ENCODE data around the gene SLIRP. TPM values are rescaled to one million over a fixed set of nuclear protein-coding genes. Genes with fewer than 3 reads are reported as not detected.
"Not testable (repeated sequence)": the region's sequence is repeated elsewhere in the genome, so short reads cannot be mapped to it uniquely, and the experiment has no call there.

Gene SLIRP
- total RNA-seq, 1 experiment from 2014 or later, result 304 TPM

DNA sequence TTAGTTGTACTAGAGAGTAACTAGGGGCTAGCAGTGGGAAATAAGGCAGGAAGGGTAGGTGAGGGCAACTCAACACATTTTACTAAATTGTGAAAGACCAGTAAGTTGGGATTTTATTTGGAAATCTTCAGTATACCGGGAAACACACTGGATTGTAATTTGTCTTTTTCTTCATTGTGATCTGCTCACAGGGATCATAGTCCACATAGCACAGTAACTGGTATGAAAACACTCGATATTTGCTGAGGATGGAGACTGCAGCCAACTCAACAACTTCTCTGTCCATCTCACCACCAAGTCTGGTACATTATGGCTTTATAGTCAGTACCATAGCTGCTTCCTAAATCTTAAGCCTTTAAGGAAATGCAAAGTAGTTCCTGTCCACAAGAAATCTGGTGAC is 2.5 kb downstream of the SLIRP start:
- Histone ChIP-seq H3K9me3 (replicated peaks) (no peaks in the 10 kb centered on the region), H3K4me3 (no peak overlapping the region), H3K4me1 (replicated peaks) (peaks cover 14% of the 10 kb centered on the region), H3K27me3 (replicated peaks) (no peaks in the 10 kb centered on the region), H3K36me3 (peaks cover 55% of the 10 kb centered on the region), H3K27ac (no peak overlapping the region)
- DNase-seq (ENCODE audit: low read depth in 1 of 2, low spot score in 2 of 2), result no peak

GRCh38 chr14:77714926-77715325 is 7.0 kb downstream of the SLIRP start:
- H3K4me1 ChIP-seq (replicated peaks), result no peaks in the 10 kb centered on the region
- H3K27me3 ChIP-seq (replicated peaks), result no peaks in the 10 kb centered on the region
- no peaks in the 10 kb centered on the region for H3K9me3 ChIP-seq (replicated peaks)
- H3K27ac ChIP-seq, result no peak overlapping the region
- H3K4me3 ChIP-seq, result no peak overlapping the region
- DNase-seq (ENCODE audit: low read depth in 1 of 2, low spot score in 2 of 2), result no peak
- H3K36me3 ChIP-seq, result peaks cover 88% of the 10 kb centered on the region

DNA sequence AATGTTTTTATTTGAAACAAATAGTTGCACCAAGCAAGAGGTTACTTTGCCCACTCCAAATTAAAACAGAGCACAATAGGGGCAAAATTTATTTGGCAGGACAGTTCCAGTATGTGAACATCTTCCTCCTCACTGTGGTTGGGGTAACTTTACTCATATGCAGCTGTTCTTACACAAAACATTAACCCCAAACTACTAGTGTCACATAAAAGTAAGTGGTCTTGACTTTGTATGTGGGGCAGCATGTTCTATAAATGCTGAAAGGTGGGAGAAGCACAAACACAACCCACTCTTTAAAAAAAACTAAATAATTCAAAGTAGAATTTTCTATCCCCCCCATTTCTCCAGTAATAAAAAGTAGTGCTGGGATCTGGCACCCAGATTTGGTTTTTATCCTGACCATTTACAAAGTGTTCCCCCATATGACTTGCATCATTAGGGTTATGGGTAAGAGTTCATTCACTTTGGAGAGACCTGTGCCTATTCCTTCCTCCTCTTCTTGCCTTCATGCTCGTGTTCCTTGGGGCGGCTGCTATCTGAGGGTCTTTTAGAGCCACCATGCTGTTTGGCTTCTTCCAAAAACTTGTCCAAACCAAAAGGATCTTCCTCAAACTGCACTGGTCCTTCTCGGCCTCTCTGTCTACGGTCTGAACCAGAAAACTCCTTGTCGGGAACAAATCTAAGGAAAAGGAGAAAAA is 9.9 kb downstream of the SLIRP start:
- no peaks in the 10 kb centered on the region for H3K27me3 ChIP-seq (replicated peaks)
- H3K9me3 ChIP-seq (replicated peaks), result no peaks in the 10 kb centered on the region
- H3K36me3 ChIP-seq, result peaks cover 91% of the 10 kb centered on the region

DNA sequence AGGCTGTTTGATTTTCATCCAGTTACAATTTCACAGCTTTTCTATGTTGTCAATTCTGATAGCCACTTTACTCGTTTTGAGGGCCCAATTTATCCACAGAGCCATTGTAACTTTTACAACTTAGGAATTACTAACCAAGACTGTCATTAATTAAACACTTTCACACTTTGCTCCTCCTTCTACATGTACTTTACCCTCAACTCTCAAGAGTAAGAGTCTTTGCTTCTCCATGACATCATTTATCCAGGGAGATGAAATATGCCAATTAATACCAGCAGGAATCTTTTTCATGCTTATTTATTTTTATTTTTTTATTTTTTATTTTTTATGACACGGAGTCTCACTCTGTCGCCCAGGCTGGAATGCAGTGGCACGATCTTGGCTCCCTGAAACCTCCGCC is 13.5 kb downstream of the SLIRP start:
- Histone ChIP-seq H3K36me3 (peaks cover 96% of the 10 kb centered on the region), H3K4me1 (replicated peaks) (no peaks in the 10 kb centered on the region), H3K9me3 (replicated peaks) (no peaks in the 10 kb centered on the region), H3K4me3 (no peak overlapping the region), H3K27ac (no peak overlapping the region), H3K27me3 (replicated peaks) (no peaks in the 10 kb centered on the region)
- DNase-seq (ENCODE audit: low read depth in 1 of 2, low spot score in 2 of 2), result no peak

More for the DNA sequence above, 9.9 kb downstream of the SLIRP start:
- H3K4me3 ChIP-seq, result no peak overlapping the region
- no peaks in the 10 kb centered on the region for H3K4me1 ChIP-seq (replicated peaks)
- no peak for DNase-seq (ENCODE audit: low read depth in 1 of 2, low spot score in 2 of 2)
- H3K27ac ChIP-seq, result no peak overlapping the region

- no peaks in the 10 kb centered on the region for H3K27me3 ChIP-seq (replicated peaks)
- no peaks in the 10 kb centered on the region for H3K4me1 ChIP-seq (replicated peaks)
- peaks cover 96% of the 10 kb centered on the region for H3K36me3 ChIP-seq
Measured at GRCh38 chr14:77722301-77722700, 14.4 kb downstream of the SLIRP start.

GRCh38 chr14:77730976-77731497 is 23.1 kb downstream of the SLIRP start:
- Histone ChIP-seq H3K36me3 (peaks cover 96% of the 10 kb centered on the region), H3K27ac (no peak overlapping the region), H3K4me1 (replicated peaks) (no peaks in the 10 kb centered on the region), H3K4me3 (no peak overlapping the region), H3K27me3 (replicated peaks) (no peaks in the 10 kb centered on the region), H3K9me3 (replicated peaks) (no peaks in the 10 kb centered on the region; the same call in 1 of the 2 replicates)
- no peak for DNase-seq (ENCODE audit: low read depth in 1 of 2, low spot score in 2 of 2)

More at GRCh38 chr14:77722301-77722700, 14.4 kb downstream of the SLIRP start:
- H3K27ac ChIP-seq, result no peak overlapping the region
- DNase-seq (ENCODE audit: low read depth in 1 of 2, low spot score in 2 of 2), result no peak
- no peak overlapping the region for H3K4me3 ChIP-seq
- no peaks in the 10 kb centered on the region for H3K9me3 ChIP-seq (replicated peaks)

DNA sequence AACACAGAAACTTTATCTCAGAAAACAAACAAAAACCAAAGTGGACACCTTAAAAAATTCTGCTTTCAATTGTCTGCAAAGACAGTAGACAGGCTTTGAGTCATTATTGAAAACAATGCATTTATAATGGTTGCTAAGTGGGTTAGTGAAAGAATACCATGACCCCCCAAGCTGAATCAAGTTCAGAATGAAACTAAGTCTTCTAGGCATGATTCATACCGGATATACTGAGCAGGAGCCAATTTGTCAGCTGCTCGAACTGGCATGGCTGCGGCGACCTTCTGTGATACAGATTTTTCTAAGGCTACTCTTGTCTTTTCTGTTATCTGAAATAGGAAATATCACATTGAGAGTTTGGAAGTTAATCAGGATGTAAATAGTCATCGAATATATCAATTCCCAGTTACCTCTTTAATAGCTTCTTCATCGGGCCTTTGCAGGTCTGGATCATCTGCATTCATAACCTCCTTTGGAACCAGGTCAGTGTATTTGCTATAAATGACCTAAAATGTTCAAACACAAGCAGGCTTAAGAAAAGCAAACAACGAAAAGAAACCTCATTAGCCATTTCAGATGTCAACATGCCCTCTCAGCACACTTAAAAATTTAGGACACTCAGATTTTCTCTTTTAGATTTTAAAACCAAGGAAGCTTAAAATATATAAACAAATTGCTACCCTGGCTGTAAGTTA is 30.8 kb downstream of the SLIRP start:
- H3K27me3 ChIP-seq (replicated peaks), result no peaks in the 10 kb centered on the region
- peak; percentile 52 to 72 for DNase-seq (ENCODE audit: low read depth in 1 of 2, low spot score in 2 of 2)
- peak overlapping the region; percentile 77 for H3K27ac ChIP-seq
- peaks cover 67% of the 10 kb centered on the region for H3K36me3 ChIP-seq
- peaks cover 17% of the 10 kb centered on the region for H3K4me1 ChIP-seq (replicated peaks)
- H3K4me3 ChIP-seq, result no peak overlapping the region
- H3K9me3 ChIP-seq (replicated peaks), result no peaks in the 10 kb centered on the region

DNA sequence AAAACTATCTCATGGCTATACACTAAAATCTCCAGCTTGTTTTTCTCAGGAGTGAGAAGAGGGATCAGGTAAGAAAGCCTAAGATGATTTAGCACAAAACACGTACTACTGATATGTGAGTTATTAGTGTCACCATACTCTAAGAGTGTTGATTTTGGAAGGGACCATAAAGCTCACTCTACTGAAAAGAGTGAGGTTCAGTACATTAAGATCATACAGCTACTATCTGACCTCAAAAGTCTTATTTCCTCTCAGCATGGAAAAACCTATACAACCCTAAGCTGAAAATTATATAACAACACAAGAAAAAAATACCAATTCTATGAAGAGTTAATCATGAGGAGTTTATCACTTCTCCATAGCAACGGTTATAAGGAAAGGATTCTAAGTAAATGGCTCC is 33.5 kb downstream of the SLIRP start:
- Histone ChIP-seq H3K27me3 (replicated peaks) (no peaks in the 10 kb centered on the region), H3K4me3 (no peak overlapping the region), H3K9me3 (replicated peaks) (no peaks in the 10 kb centered on the region)

DNA sequence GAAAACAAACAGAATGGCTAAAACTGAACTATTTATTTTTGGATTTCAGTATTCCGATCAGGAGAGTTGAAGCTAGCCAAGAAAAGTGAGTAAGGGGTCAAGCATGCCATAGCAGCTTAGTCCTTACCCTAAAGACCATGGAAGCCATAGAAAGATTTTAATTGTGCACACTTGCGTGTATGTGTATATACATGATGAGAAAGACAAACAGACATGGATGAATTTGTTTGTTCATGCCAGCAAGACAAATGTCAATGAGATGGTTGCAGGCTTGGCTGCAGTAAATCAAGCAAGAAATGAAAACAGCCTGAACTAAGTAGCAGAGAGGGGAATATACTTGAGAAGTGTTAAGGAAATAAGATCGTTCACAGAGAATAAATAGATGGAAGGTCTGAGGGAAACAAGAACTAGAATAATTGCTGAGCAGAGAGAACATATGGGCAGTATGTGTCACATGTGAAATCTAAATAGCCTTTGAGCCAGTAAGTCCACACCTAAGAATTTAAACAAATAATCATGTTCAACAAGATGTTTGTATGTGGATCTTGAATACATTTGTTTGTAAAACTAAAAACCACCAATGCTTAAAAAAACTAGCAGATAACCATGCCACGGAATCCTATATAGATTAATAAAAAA is 38.3 kb downstream of the SLIRP start:
- peaks cover 69% of the 10 kb centered on the region for H3K36me3 ChIP-seq
- no peaks in the 10 kb centered on the region; the same call in 1 of the 2 replicates for H3K4me1 ChIP-seq (replicated peaks)
- no peaks in the 10 kb centered on the region for H3K27me3 ChIP-seq (replicated peaks)

More for the DNA sequence above, 33.5 kb downstream of the SLIRP start:
- no peak overlapping the region for H3K27ac ChIP-seq
- peaks cover 17% of the 10 kb centered on the region for H3K4me1 ChIP-seq (replicated peaks)
- DNase-seq (ENCODE audit: low read depth in 1 of 2, low spot score in 2 of 2), result no peak
- peaks cover 61% of the 10 kb centered on the region for H3K36me3 ChIP-seq

DNA sequence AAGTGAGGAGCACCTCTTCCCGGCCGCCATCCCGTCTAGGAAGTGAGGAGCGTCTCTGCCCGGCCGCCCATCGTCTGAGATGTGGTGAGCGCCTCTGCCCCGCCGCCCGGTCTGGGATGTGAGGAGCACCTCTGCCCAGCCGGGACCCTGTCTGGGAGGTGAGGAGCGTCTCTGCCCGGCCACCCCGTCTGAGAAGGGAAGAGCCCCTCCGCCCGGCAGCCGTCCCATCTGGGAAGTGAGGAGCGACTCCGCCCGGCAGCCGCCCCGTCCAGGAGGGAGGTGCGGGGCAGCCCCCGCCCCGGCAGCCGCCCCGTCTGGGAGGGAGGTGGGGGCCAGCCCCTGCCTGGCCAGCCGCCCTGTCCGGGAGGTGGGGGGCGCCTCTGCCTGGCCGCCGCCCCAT is 39.5 kb downstream of the SLIRP start:
- H3K27me3 ChIP-seq (replicated peaks); DNase-seq (ENCODE audit: low read depth in 1 of 2, low spot score in 2 of 2); H3K27ac ChIP-seq; H3K9me3 ChIP-seq (replicated peaks); H3K4me3 ChIP-seq; H3K4me1 ChIP-seq (replicated peaks): not testable (repeated sequence)
- peaks cover 70% of the 10 kb centered on the region for H3K36me3 ChIP-seq

More for the DNA sequence above, 38.3 kb downstream of the SLIRP start:
- Histone ChIP-seq H3K27ac (no peak overlapping the region), H3K4me3 (no peak overlapping the region), H3K9me3 (replicated peaks) (no peaks in the 10 kb centered on the region)
- DNase-seq (ENCODE audit: low read depth in 1 of 2, low spot score in 2 of 2), result no peak

- Histone ChIP-seq H3K27me3 (replicated peaks) (no peaks in the 10 kb centered on the region), H3K9me3 (replicated peaks) (no peaks in the 10 kb centered on the region), H3K36me3 (peaks cover 59% of the 10 kb centered on the region), H3K27ac (no peak overlapping the region), H3K4me3 (no peak overlapping the region), H3K4me1 (replicated peaks) (no peaks in the 10 kb centered on the region)
- no peak for DNase-seq (ENCODE audit: low read depth in 1 of 2, low spot score in 2 of 2)
Measured at GRCh38 chr14:77752266-77752665, 44.4 kb downstream of the SLIRP start.

GRCh38 chr14:77752799-77753516 is 45.1 kb downstream of the SLIRP start:
- DNase-seq (ENCODE audit: low read depth in 1 of 2, low spot score in 2 of 2), result no peak
- no peaks in the 10 kb centered on the region for H3K27me3 ChIP-seq (replicated peaks)
- H3K4me3 ChIP-seq, result no peak overlapping the region
- H3K9me3 ChIP-seq (replicated peaks), result no peaks in the 10 kb centered on the region
- H3K27ac ChIP-seq, result no peak overlapping the region
- no peaks in the 10 kb centered on the region for H3K4me1 ChIP-seq (replicated peaks)
- peaks cover 63% of the 10 kb centered on the region for H3K36me3 ChIP-seq

GRCh38 chr14:77760381-77761204 is 52.7 kb downstream of the SLIRP start, which contains the start of gene SNW1:
TSS of gene SNW1 (minus strand) at chr14:77761156. CDS start at chr14:77761127, 29 bp downstream.
- Histone ChIP-seq H3K9me3 (replicated peaks) (no peaks in the 10 kb centered on the region), H3K27ac (peak within 1 kb of the TSS; percentile 84), H3K36me3 (peaks cover 15% of the 10 kb centered on the region), H3K27me3 (replicated peaks) (no peaks in the 10 kb centered on the region), H3K4me3 (peak within 1 kb of the TSS; percentile 84), H3K4me1 (replicated peaks) (no peaks in the 10 kb centered on the region; the same call in 1 of the 2 replicates)
- DNase-seq (ENCODE audit: low read depth in 1 of 2, low spot score in 2 of 2), result peak; percentile 83 to 90

All from SJSA1 (cell line).